BE2C (cell line): ENCODE measurements around the gene PDE6B.

Experiments used
- DNase-seq: peaks from one replicate; pipeline ENCODE4 v3.0.0-alpha.2; 2020
- H3K27me3 ChIP-seq: fragments of 250-450 bp; sonication (Bioruptor Pico); 2 replicates; pipeline ENCODE4 v1.5.1; 2020; ENCODE audit warnings: mild to moderate bottlenecking
- H3K36me3 ChIP-seq: fragments of 250-450 bp; sonication (Bioruptor Pico); 2 replicates; pipeline ENCODE4 v1.5.1; 2020; ENCODE audit warnings: mild to moderate bottlenecking
- H3K4me1 ChIP-seq: fragments of 250-450 bp; sonication (Bioruptor Pico); 2 replicates; pipeline ENCODE4 v1.5.1; 2020
- H3K4me3 ChIP-seq: 2 replicates; pipeline ENCODE4 v1.5.1; 2011; ENCODE audit warnings: low read depth, low read length
- H3K9me3 ChIP-seq: fragments of 250-450 bp; sonication (Bioruptor Pico); 2 replicates; pipeline ENCODE4 v1.5.1; 2020
- TF ChIP-seq, protein P1 (sequence below): IDR thresholded peaks from 2 replicates; pipeline ENCODE4 v1.5.1; 2012; ENCODE audit warnings: mild to moderate bottlenecking, low read depth, low read length

PDE6B gene

GRCh38 chr4:612052-612748 is 13.2 kb upstream of the PDE6B start:
- DNase-seq = no peak
- Histone ChIP-seq H3K27me3 (no peaks in the 10 kb centered on the region), H3K36me3 (no peaks in the 10 kb centered on the region), H3K4me3 (no peak overlapping the region), H3K4me1 (no peaks in the 10 kb centered on the region), H3K9me3 (no peaks in the 10 kb centered on the region)
- TF ChIP-seq, protein P1, sequence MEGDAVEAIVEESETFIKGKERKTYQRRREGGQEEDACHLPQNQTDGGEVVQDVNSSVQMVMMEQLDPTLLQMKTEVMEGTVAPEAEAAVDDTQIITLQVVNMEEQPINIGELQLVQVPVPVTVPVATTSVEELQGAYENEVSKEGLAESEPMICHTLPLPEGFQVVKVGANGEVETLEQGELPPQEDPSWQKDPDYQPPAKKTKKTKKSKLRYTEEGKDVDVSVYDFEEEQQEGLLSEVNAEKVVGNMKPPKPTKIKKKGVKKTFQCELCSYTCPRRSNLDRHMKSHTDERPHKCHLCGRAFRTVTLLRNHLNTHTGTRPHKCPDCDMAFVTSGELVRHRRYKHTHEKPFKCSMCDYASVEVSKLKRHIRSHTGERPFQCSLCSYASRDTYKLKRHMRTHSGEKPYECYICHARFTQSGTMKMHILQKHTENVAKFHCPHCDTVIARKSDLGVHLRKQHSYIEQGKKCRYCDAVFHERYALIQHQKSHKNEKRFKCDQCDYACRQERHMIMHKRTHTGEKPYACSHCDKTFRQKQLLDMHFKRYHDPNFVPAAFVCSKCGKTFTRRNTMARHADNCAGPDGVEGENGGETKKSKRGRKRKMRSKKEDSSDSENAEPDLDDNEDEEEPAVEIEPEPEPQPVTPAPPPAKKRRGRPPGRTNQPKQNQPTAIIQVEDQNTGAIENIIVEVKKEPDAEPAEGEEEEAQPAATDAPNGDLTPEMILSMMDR = no peak

- H3K9me3 ChIP-seq = no peaks in the 10 kb centered on the region
- no peak for DNase-seq
- no peak overlapping the region for H3K4me3 ChIP-seq
- TF ChIP-seq, protein P1 = no peak
- no peaks in the 10 kb centered on the region for H3K36me3 ChIP-seq
- H3K4me1 ChIP-seq = no peaks in the 10 kb centered on the region
- no peaks in the 10 kb centered on the region for H3K27me3 ChIP-seq
These were observed 12.6 kb upstream of the PDE6B start for GRCh38 chr4:612749-613125.

DNA sequence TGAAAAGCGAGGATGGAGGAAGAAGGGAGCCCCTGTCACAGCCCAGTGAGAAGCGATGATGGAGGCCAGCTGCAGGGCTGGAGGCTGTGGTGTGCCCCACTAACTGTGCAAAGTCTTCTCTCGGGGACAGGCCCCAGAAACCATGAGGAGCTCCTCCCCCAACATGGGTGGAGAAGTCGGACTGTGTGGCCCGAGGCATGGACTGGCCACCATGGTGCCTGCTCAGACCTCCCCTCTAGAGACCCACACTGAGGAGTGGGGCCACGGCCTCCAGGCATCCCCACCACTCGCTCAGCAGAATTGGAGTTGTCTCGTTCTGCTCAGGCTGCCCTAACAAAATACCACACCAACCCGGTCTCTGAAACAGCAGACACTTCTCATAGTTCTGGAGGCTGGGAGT is 12.2 kb upstream of the PDE6B start:
- H3K4me3 ChIP-seq = no peak overlapping the region
- TF ChIP-seq, protein P1 = no peak
- no peaks in the 10 kb centered on the region for H3K9me3 ChIP-seq
- no peaks in the 10 kb centered on the region for H3K36me3 ChIP-seq
- H3K4me1 ChIP-seq = no peaks in the 10 kb centered on the region
- DNase-seq = no peak
- no peaks in the 10 kb centered on the region for H3K27me3 ChIP-seq

DNA sequence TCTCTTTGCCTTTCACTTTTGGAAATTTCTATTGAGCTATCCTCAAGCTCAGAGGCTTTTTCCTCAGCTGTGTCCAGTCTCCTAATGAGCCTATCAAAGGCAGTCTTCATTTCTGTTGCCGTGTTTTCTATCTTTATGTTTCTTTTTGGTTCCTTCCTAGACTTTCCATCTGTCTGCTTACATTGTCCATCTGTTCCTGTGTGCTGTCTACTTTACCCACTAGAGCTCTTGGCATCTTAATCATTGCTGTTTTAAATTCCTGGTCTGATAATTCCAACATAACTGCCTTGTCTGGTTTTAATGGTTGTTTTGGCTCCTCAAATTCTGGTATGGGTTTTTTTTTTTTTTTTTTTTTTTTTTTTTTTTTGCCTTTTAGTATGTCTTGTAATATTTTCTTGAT is 9.3 kb upstream of the PDE6B start:
- H3K4me1 ChIP-seq = no peaks in the 10 kb centered on the region
- no peak overlapping the region for H3K4me3 ChIP-seq
- no peak for DNase-seq
- TF ChIP-seq, protein P1 = no peak
- no peaks in the 10 kb centered on the region for H3K36me3 ChIP-seq
- no peaks in the 10 kb centered on the region for H3K9me3 ChIP-seq
- H3K27me3 ChIP-seq = no peaks in the 10 kb centered on the region

DNA sequence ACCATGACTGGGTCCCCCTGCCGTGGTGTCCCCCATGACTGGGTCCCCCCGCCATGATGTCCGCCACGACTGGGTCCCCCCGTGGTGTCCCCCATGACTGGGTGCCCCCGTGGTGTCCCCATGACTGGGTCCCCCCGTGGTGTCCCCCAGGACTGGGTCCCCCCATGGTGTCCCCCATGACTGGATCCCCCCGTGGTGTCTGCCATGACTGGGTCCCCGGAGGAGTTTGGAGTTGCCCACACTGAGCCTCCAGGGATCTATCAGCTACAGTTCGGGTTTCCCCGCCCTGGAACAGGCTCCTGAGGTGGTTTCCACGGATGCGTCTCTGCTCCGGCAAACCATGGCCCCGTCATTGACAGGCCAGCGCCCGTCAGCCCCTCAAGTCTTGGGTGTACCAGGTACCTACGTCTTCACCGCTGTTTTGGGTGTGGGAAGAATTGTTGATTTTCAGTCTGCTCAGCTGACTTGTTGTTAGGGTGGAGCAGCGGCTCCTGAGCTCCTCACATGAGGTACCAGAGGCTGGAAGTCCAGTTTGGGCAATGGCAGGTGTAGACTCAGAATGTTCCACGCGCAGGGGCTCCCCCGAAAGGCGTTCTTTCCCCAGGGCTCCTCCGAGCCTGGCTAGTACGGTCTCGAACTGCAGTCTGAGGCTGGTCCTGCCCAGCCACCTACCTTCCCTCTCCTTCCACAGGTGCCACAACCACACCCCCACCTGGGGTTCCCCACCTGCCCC is 8.3 kb upstream of the PDE6B start:
- Histone ChIP-seq H3K27me3 (no peaks in the 10 kb centered on the region), H3K36me3 (no peaks in the 10 kb centered on the region), H3K4me1 (no peaks in the 10 kb centered on the region), H3K9me3 (no peaks in the 10 kb centered on the region), H3K4me3 (no peak overlapping the region)
- TF ChIP-seq, protein P1 = no peak
- DNase-seq = no peak
